Neural progenitor cell (in vitro differentiated cells): ENCODE measurements around the gene SOS2. TPM values are rescaled to one million over a fixed set of nuclear protein-coding genes. Genes with fewer than 3 reads are reported as not detected.
"Not testable (repeated sequence)": the region's sequence is repeated elsewhere in the genome, so short reads cannot be mapped to it uniquely, and the experiment has no call there.

Experiments
- DNase-seq: peaks from one replicate; pipeline ENCODE4 v3.0.0-alpha.2; 2016; ENCODE audit warnings: low spot score
- H2AFZ ChIP-seq: fragments of 200-600 bp; sonication (generic); replicated peaks from 2 replicates; pipeline ENCODE4 v1.6.1; 2016; ENCODE audit warnings: antibody characterized with exemption
- H3F3A ChIP-seq: fragments of 200-600 bp; sonication (generic); 2 replicates; pipeline ENCODE4 v1.6.1; 2016; ENCODE audit warnings: antibody characterized with exemption, low read depth
- H3K27ac ChIP-seq: fragments of 200-600 bp; sonication (generic); 2 replicates; pipeline ENCODE4 v1.5.1; 2016; ENCODE audit warnings: mild to moderate bottlenecking
- H3K27me3 ChIP-seq: fragments of 200-600 bp; sonication (generic); 2 replicates; pipeline ENCODE4 v1.6.1; 2016; ENCODE audit warnings: mild to moderate bottlenecking, moderate library complexity
- H3K36me3 ChIP-seq: fragments of 200-600 bp; sonication (generic); 2 replicates; pipeline ENCODE4 v1.5.1; 2016
- H3K4me1 ChIP-seq: fragments of 200-600 bp; sonication (generic); 2 replicates; pipeline ENCODE4 v1.6.1; 2016; ENCODE audit warnings: mixed run types
- H3K4me2 ChIP-seq: fragments of 200-600 bp; sonication (generic); 2 replicates; pipeline ENCODE4 v1.6.1; 2016
- H3K4me3 ChIP-seq: fragments of 200-600 bp; sonication (generic); 2 replicates; pipeline ENCODE4 v1.5.1; 2016
- H3K79me2 ChIP-seq: fragments of 200-600 bp; sonication (generic); 2 replicates; pipeline ENCODE4 v1.6.1; 2016; ENCODE audit warnings: low read depth
- H3K9ac ChIP-seq: fragments of 200-600 bp; sonication (generic); 2 replicates; pipeline ENCODE4 v1.6.1; 2016
- H3K9me3 ChIP-seq: fragments of 200-600 bp; sonication (generic); 2 replicates; pipeline ENCODE4 v1.5.1; 2016; ENCODE audit warnings: low read depth
- H4K20me1 ChIP-seq: fragments of 200-600 bp; sonication (generic); 2 replicates; pipeline ENCODE4 v1.6.1; 2016; ENCODE audit warnings: low read depth
- H3K27ac Mint-ChIP-seq: 3 replicates; pipeline ENCODE4 v1.8.0; 2021; ENCODE audit warnings: mixed read lengths
- H3K27me3 Mint-ChIP-seq: 2 replicates; pipeline ENCODE4 v1.8.0; 2022; ENCODE audit warnings: low read depth, mild to moderate bottlenecking, inconsistent platforms, moderate library complexity, mixed read lengths; ENCODE audit not compliant: insufficient read depth
- H3K36me3 Mint-ChIP-seq: 3 replicates; pipeline ENCODE4 v1.8.0; 2021; ENCODE audit warnings: mixed read lengths
- H3K4me1 Mint-ChIP-seq: 3 replicates; pipeline ENCODE4 v1.8.0; 2021; ENCODE audit warnings: mixed read lengths
- H3K4me3 Mint-ChIP-seq: 3 replicates; pipeline ENCODE4 v1.8.0; 2021; ENCODE audit warnings: mild to moderate bottlenecking, moderate library complexity, mixed read lengths
- H3K9me3 Mint-ChIP-seq: 3 replicates; pipeline ENCODE4 v1.8.0; 2020; ENCODE audit warnings: mixed read lengths
- EZH2 ChIP-seq: fragments of 200-600 bp; sonication (generic); IDR thresholded peaks from 2 replicates; pipeline ENCODE4 v1.6.1; 2017; ENCODE audit warnings: antibody characterized with exemption, mild to moderate bottlenecking, moderate library complexity
- EZH2phosphoT487 ChIP-seq: fragments of 200-600 bp; sonication (generic); IDR thresholded peaks from 2 replicates; pipeline ENCODE4 v1.6.1; 2017; ENCODE audit warnings: antibody characterized with exemption
- total RNA-seq: library from RNA; depleted of rRNA; stranded (reverse); fragments of >200 nt; gene quantifications from 2 replicates; pipeline ENCODE4 v1.2.3, GENCODE V29; 2015; ENCODE audit warnings: low replicate concordance
- TF ChIP-seq, protein P1 (sequence below): fragments of 200-600 bp; sonication (generic); IDR thresholded peaks from 2 replicates; pipeline ENCODE4 v1.5.1; 2017; ENCODE audit warnings: antibody characterized with exemption, mild to moderate bottlenecking

The SOS2 gene
- total RNA-seq, 1 donor from 2014 or later, result 32.3 TPM

DNA sequence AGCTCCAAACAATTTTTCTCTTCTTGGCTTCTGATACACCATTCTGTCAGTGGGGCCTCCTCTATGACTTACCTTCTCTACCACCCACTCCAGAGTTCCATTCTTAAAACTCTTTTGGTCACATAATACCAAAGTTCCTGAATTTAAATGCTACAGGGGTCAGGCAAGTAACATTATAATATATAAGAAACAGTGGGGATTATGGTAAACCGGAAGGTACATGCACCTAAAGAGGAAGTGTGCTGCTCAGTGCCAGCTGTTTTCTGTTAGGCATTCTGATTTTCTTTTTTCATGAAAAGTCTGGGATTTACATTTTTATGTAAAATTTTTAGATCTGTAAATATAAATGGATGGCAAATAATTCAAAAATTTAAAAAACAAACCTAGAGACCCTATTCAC, 39.9 kb downstream of the SOS2 start:
- no peaks in the 10 kb centered on the region for H3K4me1 ChIP-seq
- no peaks in the 10 kb centered on the region for H3F3A ChIP-seq
- H3K4me2 ChIP-seq, result no peak overlapping the region
- Mint-ChIP-seq H3K9me3 (no peaks in the 10 kb centered on the region), H3K27me3 (peaks cover 2% of the 10 kb centered on the region), H3K4me3 (no peak overlapping the region), H3K4me1 (no peaks in the 10 kb centered on the region), H3K36me3 (peaks cover 5% of the 10 kb centered on the region), H3K27ac (no peak overlapping the region)
- no peak for DNase-seq
- H3K9ac ChIP-seq, result no peak overlapping the region
- no peak overlapping the region for H2AFZ ChIP-seq
- H3K79me2 ChIP-seq, result no peaks in the 10 kb centered on the region
- H3K4me3 ChIP-seq, result no peak overlapping the region
- no peaks in the 10 kb centered on the region for H4K20me1 ChIP-seq
- H3K36me3 ChIP-seq, result no peaks in the 10 kb centered on the region
- no peak overlapping the region for H3K27ac ChIP-seq
- TF ChIP-seq EZH2 (no peak), EZH2phosphoT487 (no peak)
- TF ChIP-seq, protein P1, sequence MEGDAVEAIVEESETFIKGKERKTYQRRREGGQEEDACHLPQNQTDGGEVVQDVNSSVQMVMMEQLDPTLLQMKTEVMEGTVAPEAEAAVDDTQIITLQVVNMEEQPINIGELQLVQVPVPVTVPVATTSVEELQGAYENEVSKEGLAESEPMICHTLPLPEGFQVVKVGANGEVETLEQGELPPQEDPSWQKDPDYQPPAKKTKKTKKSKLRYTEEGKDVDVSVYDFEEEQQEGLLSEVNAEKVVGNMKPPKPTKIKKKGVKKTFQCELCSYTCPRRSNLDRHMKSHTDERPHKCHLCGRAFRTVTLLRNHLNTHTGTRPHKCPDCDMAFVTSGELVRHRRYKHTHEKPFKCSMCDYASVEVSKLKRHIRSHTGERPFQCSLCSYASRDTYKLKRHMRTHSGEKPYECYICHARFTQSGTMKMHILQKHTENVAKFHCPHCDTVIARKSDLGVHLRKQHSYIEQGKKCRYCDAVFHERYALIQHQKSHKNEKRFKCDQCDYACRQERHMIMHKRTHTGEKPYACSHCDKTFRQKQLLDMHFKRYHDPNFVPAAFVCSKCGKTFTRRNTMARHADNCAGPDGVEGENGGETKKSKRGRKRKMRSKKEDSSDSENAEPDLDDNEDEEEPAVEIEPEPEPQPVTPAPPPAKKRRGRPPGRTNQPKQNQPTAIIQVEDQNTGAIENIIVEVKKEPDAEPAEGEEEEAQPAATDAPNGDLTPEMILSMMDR, result no peak
- no peaks in the 10 kb centered on the region for H3K27me3 ChIP-seq
- no peaks in the 10 kb centered on the region for H3K9me3 ChIP-seq

DNA sequence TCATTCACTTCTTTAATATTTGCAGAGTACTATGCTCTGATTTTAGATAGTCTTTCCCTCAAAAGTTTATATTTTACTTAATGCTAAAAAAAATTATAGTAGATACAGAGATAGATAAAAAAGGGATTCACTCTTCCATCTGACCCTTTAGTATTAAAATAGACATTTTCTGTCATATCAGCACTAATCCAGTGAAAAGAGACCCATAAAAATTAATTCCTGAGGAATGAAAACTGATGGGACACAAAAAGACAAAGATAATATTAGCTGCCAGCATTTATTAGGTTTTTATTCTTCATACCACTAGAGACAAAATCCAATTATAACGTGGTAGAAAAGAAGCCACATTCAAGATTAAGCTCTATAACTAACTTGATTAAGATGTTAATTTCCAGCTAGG, 45.3 kb downstream of the SOS2 start:
- no peaks in the 10 kb centered on the region for H3K79me2 ChIP-seq
- no peaks in the 10 kb centered on the region for H3K27me3 ChIP-seq
- Mint-ChIP-seq H3K36me3 (peaks cover 6% of the 10 kb centered on the region), H3K27me3 (no peaks in the 10 kb centered on the region), H3K27ac (no peak overlapping the region), H3K9me3 (no peaks in the 10 kb centered on the region), H3K4me3 (no peak overlapping the region), H3K4me1 (no peaks in the 10 kb centered on the region)
- no peak overlapping the region for H3K4me2 ChIP-seq
- no peak overlapping the region for H2AFZ ChIP-seq
- no peaks in the 10 kb centered on the region for H3F3A ChIP-seq
- H3K36me3 ChIP-seq, result peaks cover 7% of the 10 kb centered on the region
- no peaks in the 10 kb centered on the region for H3K4me1 ChIP-seq
- H3K27ac ChIP-seq, result no peak overlapping the region
- H4K20me1 ChIP-seq, result no peaks in the 10 kb centered on the region
- TF ChIP-seq EZH2 (no peak), EZH2phosphoT487 (no peak)
- TF ChIP-seq, protein P1, result no peak
- no peak for DNase-seq
- no peak overlapping the region for H3K4me3 ChIP-seq
- H3K9ac ChIP-seq, result no peak overlapping the region
- no peaks in the 10 kb centered on the region for H3K9me3 ChIP-seq

DNA sequence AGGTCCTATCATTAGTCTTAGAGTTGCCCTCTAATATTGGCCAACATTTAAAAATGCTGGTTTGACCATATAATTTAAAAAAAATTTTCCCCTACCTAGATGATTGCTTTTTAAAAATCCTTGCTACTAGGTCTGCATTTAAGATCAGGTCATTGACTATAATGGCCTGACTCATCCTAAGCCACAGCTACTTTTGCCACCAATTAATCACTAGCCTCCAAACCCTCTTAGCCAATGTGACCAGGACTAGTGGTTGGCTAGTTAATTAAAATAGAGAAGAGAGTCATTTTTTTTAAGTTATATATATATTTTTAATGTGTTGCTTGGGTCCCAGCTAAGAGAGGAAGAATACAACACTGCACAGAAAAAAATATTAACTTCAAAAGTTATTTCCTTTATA, 57.5 kb downstream of the SOS2 start:
- Histone ChIP-seq H3K27ac (no peak overlapping the region), H3K79me2 (no peaks in the 10 kb centered on the region), H3K4me3 (no peak overlapping the region), H3K27me3 (no peaks in the 10 kb centered on the region), H3K4me2 (no peak overlapping the region), H4K20me1 (no peaks in the 10 kb centered on the region), H3K36me3 (peaks cover 4% of the 10 kb centered on the region), H3K4me1 (no peaks in the 10 kb centered on the region), H3F3A (no peaks in the 10 kb centered on the region), H3K9ac (no peak overlapping the region), H3K9me3 (no peaks in the 10 kb centered on the region), H2AFZ (no peak overlapping the region)
- DNase-seq, result no peak
- no peak overlapping the region for H3K4me3 Mint-ChIP-seq
- H3K27ac Mint-ChIP-seq, result no peak overlapping the region
- H3K36me3 Mint-ChIP-seq, result peaks cover 18% of the 10 kb centered on the region
- H3K9me3 Mint-ChIP-seq, result no peaks in the 10 kb centered on the region
- TF ChIP-seq, protein P1, result no peak
- TF ChIP-seq EZH2 (no peak), EZH2phosphoT487 (no peak)
- H3K4me1 Mint-ChIP-seq, result no peaks in the 10 kb centered on the region
- no peaks in the 10 kb centered on the region for H3K27me3 Mint-ChIP-seq

DNA sequence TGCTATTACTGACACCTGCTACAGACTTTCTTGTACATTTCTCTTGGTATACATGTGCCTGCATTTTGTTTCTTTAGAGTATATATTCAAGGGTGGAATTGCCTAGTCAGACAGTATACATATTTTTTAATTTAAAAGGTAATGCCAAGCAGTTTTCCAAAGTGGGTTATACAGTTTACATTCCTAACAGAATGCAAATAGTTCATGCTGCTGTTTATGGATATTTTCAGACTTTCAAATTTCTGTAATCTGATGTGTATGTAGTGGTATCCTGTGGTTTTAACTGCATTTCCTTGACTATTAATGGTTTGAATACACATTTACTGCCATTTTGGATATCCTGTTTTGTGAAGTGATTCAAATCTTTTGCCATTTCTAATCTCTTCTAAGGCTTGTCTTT, 59.5 kb downstream of the SOS2 start:
- Mint-ChIP-seq H3K27me3 (no peaks in the 10 kb centered on the region), H3K4me1 (no peaks in the 10 kb centered on the region), H3K9me3 (no peaks in the 10 kb centered on the region), H3K4me3 (no peak overlapping the region), H3K27ac (no peak overlapping the region), H3K36me3 (peaks cover 6% of the 10 kb centered on the region)
- H3F3A ChIP-seq, result no peaks in the 10 kb centered on the region
- TF ChIP-seq EZH2, result no peak
- TF ChIP-seq, protein P1, result no peak
- TF ChIP-seq EZH2phosphoT487, result no peak
- no peak overlapping the region for H3K9ac ChIP-seq
- no peak overlapping the region for H3K4me3 ChIP-seq
- DNase-seq, result no peak
- no peaks in the 10 kb centered on the region for H3K79me2 ChIP-seq
- H4K20me1 ChIP-seq, result no peaks in the 10 kb centered on the region
- H3K27ac ChIP-seq, result no peak overlapping the region
- no peaks in the 10 kb centered on the region for H3K4me1 ChIP-seq
- no peak overlapping the region for H3K4me2 ChIP-seq
- no peaks in the 10 kb centered on the region for H3K9me3 ChIP-seq
- no peaks in the 10 kb centered on the region for H3K27me3 ChIP-seq
- H3K36me3 ChIP-seq, result no peaks in the 10 kb centered on the region
- H2AFZ ChIP-seq, result no peak overlapping the region

DNA sequence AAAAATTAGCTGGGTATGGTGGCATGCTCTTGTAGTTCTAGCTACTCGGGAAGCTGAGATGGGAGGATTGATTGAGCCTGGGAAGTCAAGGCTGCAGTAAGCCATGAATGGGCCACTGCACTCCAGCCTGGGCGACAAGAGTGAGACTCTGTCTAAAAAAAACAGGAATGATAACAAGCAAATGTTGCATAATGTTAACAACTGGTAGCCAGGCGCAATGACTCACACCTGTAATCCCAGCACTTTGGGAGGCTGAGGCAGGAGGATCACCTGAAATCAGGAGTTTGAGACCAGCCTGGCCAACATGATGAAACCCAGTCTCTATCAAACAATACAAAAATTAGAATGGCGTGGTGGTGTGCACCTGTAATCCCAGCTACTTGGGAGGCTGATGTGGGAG, 64.0 kb downstream of the SOS2 start:
- H3K4me2 ChIP-seq, H3K4me1 Mint-ChIP-seq, H3K9me3 Mint-ChIP-seq, H3K4me3 Mint-ChIP-seq, H3K4me3 ChIP-seq, H3K4me1 ChIP-seq, H3K79me2 ChIP-seq, H4K20me1 ChIP-seq, H3K9ac ChIP-seq, H3K27me3 ChIP-seq, DNase-seq, H3K27me3 Mint-ChIP-seq, H3K36me3 ChIP-seq, H2AFZ ChIP-seq, H3K36me3 Mint-ChIP-seq, H3F3A ChIP-seq, H3K9me3 ChIP-seq, H3K27ac ChIP-seq: not testable (repeated sequence)
- peak overlapping the region; percentile 21 for H3K27ac Mint-ChIP-seq
